ENCODE results near the gene TMPRSS12.

- no peak for TF ChIP-seq SMC3 (IDR thresholded peaks at IDR 0.05; ENCODE audit: low read length)
- TF ChIP-seq ETV6 (CRISPR knock-in tag; conservative IDR thresholded peaks at IDR 0.05): no peak
These were observed 22.5 kb upstream of the TMPRSS12 start for GRCh38 chr12:50820177-50820576.
